ENCODE measurements around the gene PYDC1. TPM values are rescaled to one million over a fixed set of nuclear protein-coding genes. Genes with fewer than 3 reads are reported as not detected.

Gene PYDC1
- polyA plus RNA-seq, 1 experiment = not detected

GRCh38 chr16:31187808-31188189 lies 29.1 kb downstream of the PYDC1 start:
- H3K9me3 ChIP-seq (ENCODE audit: control insufficient read depth, insufficient read depth, low read length) = no peaks in the 10 kb centered on the region
- POLR2A ChIA-PET = interaction anchor here (1.1 kb wide), 1 partner anchor 10 kb away, joined by 4 read pairs; no protein-coding TSS in a partner anchor
- no peak for TF ChIP-seq CTCF (IDR thresholded peaks at IDR 0.05; ENCODE audit: low read depth, low read length)
- no peak overlapping the region for H3K27ac ChIP-seq (ENCODE audit: low read depth, low read length)
- no peak for DNase-seq (ENCODE audit: low read depth, low spot score)
- no peak overlapping the region for H3K4me3 ChIP-seq (ENCODE audit: low read depth, low read length)
- CTCF ChIA-PET = interaction anchor here (0.6 to 1.0 kb wide), 3 partner anchors 46 to 264 kb away, joined by 3 read pairs; no protein-coding TSS in a partner anchor
- no peaks in the 10 kb centered on the region for H3K27me3 ChIP-seq (ENCODE audit: control insufficient read depth, insufficient read depth, low read length)

GRCh38 chr16:31186930-31187807 lies 29.8 kb downstream of the PYDC1 start:
- POLR2A ChIA-PET = interaction anchor here (0.6 to 1.1 kb wide), 3 partner anchors 11 to 518 kb away, joined by 3 to 4 read pairs (median 3); no protein-coding TSS in a partner anchor
- no peak for DNase-seq (ENCODE audit: low read depth, low spot score)
- CTCF ChIA-PET = interaction anchor here (0.6 to 1.0 kb wide), 3 partner anchors 45 to 264 kb away, joined by 3 read pairs; no protein-coding TSS in a partner anchor
- no peak for TF ChIP-seq CTCF (IDR thresholded peaks at IDR 0.05; ENCODE audit: low read depth, low read length)
- Histone ChIP-seq H3K27ac (ENCODE audit: low read depth, low read length) (no peak overlapping the region), H3K9me3 (ENCODE audit: control insufficient read depth, insufficient read depth, low read length) (no peaks in the 10 kb centered on the region), H3K4me3 (ENCODE audit: low read depth, low read length) (no peak overlapping the region), H3K27me3 (ENCODE audit: control insufficient read depth, insufficient read depth, low read length) (no peaks in the 10 kb centered on the region)

GRCh38 chr16:31186176-31186575 lies 30.8 kb downstream of the PYDC1 start:
- TF ChIP-seq CTCF (IDR thresholded peaks at IDR 0.05; ENCODE audit: low read depth, low read length) = no peak
- ChIA-PET CTCF (no interaction called here), POLR2A (no interaction called here)
- Histone ChIP-seq H3K27ac (ENCODE audit: low read depth, low read length) (no peak overlapping the region), H3K4me3 (ENCODE audit: low read depth, low read length) (no peak overlapping the region), H3K27me3 (ENCODE audit: control insufficient read depth, insufficient read depth, low read length) (no peaks in the 10 kb centered on the region), H3K9me3 (ENCODE audit: control insufficient read depth, insufficient read depth, low read length) (no peaks in the 10 kb centered on the region)
- no peak for DNase-seq (ENCODE audit: low read depth, low spot score)

- no peak overlapping the region for H3K27ac ChIP-seq (ENCODE audit: low read depth, low read length)
- no peak for TF ChIP-seq CTCF (IDR thresholded peaks at IDR 0.05; ENCODE audit: low read depth, low read length)
- no peak for DNase-seq (ENCODE audit: low read depth, low spot score)
- H3K9me3 ChIP-seq (ENCODE audit: control insufficient read depth, insufficient read depth, low read length) = no peaks in the 10 kb centered on the region; the same call in 1 of the 2 replicates
- no peaks in the 10 kb centered on the region for H3K27me3 ChIP-seq (ENCODE audit: control insufficient read depth, insufficient read depth, low read length)
- ChIA-PET CTCF (no interaction called here), POLR2A (no interaction called here)
- no peak overlapping the region for H3K4me3 ChIP-seq (ENCODE audit: low read depth, low read length)
These were observed 31.6 kb downstream of the PYDC1 start for GRCh38 chr16:31185339-31185738.

- no peak overlapping the region for H3K27ac ChIP-seq (ENCODE audit: low read depth, low read length)
- no peak for TF ChIP-seq CTCF (IDR thresholded peaks at IDR 0.05; ENCODE audit: low read depth, low read length)
- ChIA-PET CTCF (no interaction called here), POLR2A (interaction anchor here (0.7 to 1.5 kb wide), 4 partner anchors 16 to 259 kb away, joined by 3 to 9 read pairs (median 4); partner anchors contain the start of gene KAT8)
- DNase-seq (ENCODE audit: low read depth, low spot score) = no peak
- no peaks in the 10 kb centered on the region; the same call in 1 of the 2 replicates for H3K9me3 ChIP-seq (ENCODE audit: control insufficient read depth, insufficient read depth, low read length)
- H3K4me3 ChIP-seq (ENCODE audit: low read depth, low read length) = no peak overlapping the region
- no peaks in the 10 kb centered on the region for H3K27me3 ChIP-seq (ENCODE audit: control insufficient read depth, insufficient read depth, low read length)
These were observed 32.0 kb downstream of the PYDC1 start for GRCh38 chr16:31184888-31185287.
